GM19452 (cell line): ENCODE results near the gene RTN4.
"Not testable (repeated sequence)": the region's sequence is repeated elsewhere in the genome, so short reads cannot be mapped to it uniquely, and the experiment has no call there.

Source experiments
- ATAC-seq: cut with Tn5 transposase; IDR thresholded peaks from one replicate; pipeline ENCODE4 v1.9.1; 2021; ENCODE audit not compliant: unreplicated experiment

Gene RTN4

GRCh38 chr2:55073000-55073983 is 23.0 kb upstream of the RTN4 start:
- no peak for ATAC-seq

- no peak for ATAC-seq
Measured at GRCh38 chr2:55063713-55064323, 13.6 kb upstream of the RTN4 start.

GRCh38 chr2:55063226-55063625 is 13.0 kb upstream of the RTN4 start:
- no peak for ATAC-seq

GRCh38 chr2:55062754-55063153 is 12.5 kb upstream of the RTN4 start:
- no peak for ATAC-seq

- no peak for ATAC-seq
Measured at GRCh38 chr2:55061523-55062344, 11.5 kb upstream of the RTN4 start.

- no peak for ATAC-seq
Measured at GRCh38 chr2:55059793-55060192, 9.5 kb upstream of the RTN4 start.

GRCh38 chr2:55057474-55057873 is 7.2 kb upstream of the RTN4 start:
- ATAC-seq, result no peak

GRCh38 chr2:55056024-55056521 is 5.8 kb upstream of the RTN4 start:
- no peak for ATAC-seq

GRCh38 chr2:55054106-55054875 is 4.0 kb upstream of the RTN4 start:
- ATAC-seq, result peak; percentile 28

GRCh38 chr2:55053225-55053624 is 3.0 kb upstream of the RTN4 start:
- not testable (repeated sequence) for ATAC-seq

GRCh38 chr2:55052129-55053061 is 2.1 kb upstream of the RTN4 start:
- no peak for ATAC-seq

- ATAC-seq, result no peak
Measured at GRCh38 chr2:55051026-55051866, 995 bp upstream of the RTN4 start.

- no peak for ATAC-seq
Measured at GRCh38 chr2:55049821-55050099, 491 bp downstream of the RTN4 start.

GRCh38 chr2:55049043-55049820 is 1.0 kb downstream of the RTN4 start:
- ATAC-seq, result peak; percentile 18

GRCh38 chr2:55048508-55049042 is 1.7 kb downstream of the RTN4 start:
- no peak for ATAC-seq

- no peak for ATAC-seq
Measured at GRCh38 chr2:55047677-55048299, 2.5 kb downstream of the RTN4 start.

- no peak for ATAC-seq
Measured at GRCh38 chr2:55045780-55046179, 4.5 kb downstream of the RTN4 start.
